Measurements from ENCODE around the gene CADM1. TPM values are rescaled to one million over a fixed set of nuclear protein-coding genes. Genes with fewer than 3 reads are reported as not detected.

Gene CADM1
- total RNA-seq, 1 donor from 2014 or later, result 150 TPM

GRCh38 chr11:115284773-115285172 lies 219.4 kb downstream of the CADM1 start:
- H3K4me3 Mint-ChIP-seq, result no peak overlapping the region
- no peaks in the 10 kb centered on the region for H3K9me3 Mint-ChIP-seq
- DNase-seq (ENCODE audit: extremely low spot score, unreplicated experiment), result no peak
- no peaks in the 10 kb centered on the region for H3K27me3 Mint-ChIP-seq
- TF ChIP-seq CTCF (conservative IDR thresholded peaks at IDR 0.05), result no peak
- no peak overlapping the region for H3K27ac Mint-ChIP-seq
- peaks cover 5% of the 10 kb centered on the region for H3K36me3 Mint-ChIP-seq
- peaks cover 52% of the 10 kb centered on the region for H3K4me1 Mint-ChIP-seq (ENCODE audit: unreplicated experiment)

- DNase-seq (ENCODE audit: extremely low spot score, unreplicated experiment), result no peak
- Mint-ChIP-seq H3K4me3 (no peak overlapping the region), H3K4me1 (ENCODE audit: unreplicated experiment) (peaks cover 53% of the 10 kb centered on the region), H3K36me3 (peaks cover 12% of the 10 kb centered on the region), H3K27ac (no peak overlapping the region), H3K9me3 (peaks cover 8% of the 10 kb centered on the region), H3K27me3 (no peaks in the 10 kb centered on the region)
- TF ChIP-seq CTCF (conservative IDR thresholded peaks at IDR 0.05), result no peak
Observed at GRCh38 chr11:115282923-115283322, 221.3 kb downstream of the CADM1 start.

- Mint-ChIP-seq H3K4me3 (peak overlapping the region; percentile 23), H3K36me3 (peaks cover 9% of the 10 kb centered on the region), H3K27me3 (no peaks in the 10 kb centered on the region), H3K27ac (no peak overlapping the region), H3K4me1 (ENCODE audit: unreplicated experiment) (peaks cover 51% of the 10 kb centered on the region), H3K9me3 (peaks cover 8% of the 10 kb centered on the region)
- no peak for TF ChIP-seq CTCF (conservative IDR thresholded peaks at IDR 0.05)
- no peak for DNase-seq (ENCODE audit: extremely low spot score, unreplicated experiment)
Observed at GRCh38 chr11:115280775-115281174, 223.4 kb downstream of the CADM1 start.

- no peak for DNase-seq (ENCODE audit: extremely low spot score, unreplicated experiment)
- Mint-ChIP-seq H3K4me3 (peak overlapping the region; percentile 23), H3K9me3 (peaks cover 11% of the 10 kb centered on the region), H3K27me3 (no peaks in the 10 kb centered on the region), H3K4me1 (ENCODE audit: unreplicated experiment) (peaks cover 53% of the 10 kb centered on the region), H3K36me3 (peaks cover 11% of the 10 kb centered on the region), H3K27ac (no peak overlapping the region)
- no peak for TF ChIP-seq CTCF (conservative IDR thresholded peaks at IDR 0.05)
Observed at GRCh38 chr11:115279813-115280761, 224.1 kb downstream of the CADM1 start.

GRCh38 chr11:115276799-115277198 lies 227.4 kb downstream of the CADM1 start:
- no peak for TF ChIP-seq CTCF (conservative IDR thresholded peaks at IDR 0.05)
- no peaks in the 10 kb centered on the region for H3K27me3 Mint-ChIP-seq
- peaks cover 13% of the 10 kb centered on the region for H3K9me3 Mint-ChIP-seq
- H3K4me3 Mint-ChIP-seq, result peak overlapping the region; percentile 4
- DNase-seq (ENCODE audit: extremely low spot score, unreplicated experiment), result no peak
- peaks cover 44% of the 10 kb centered on the region for H3K4me1 Mint-ChIP-seq (ENCODE audit: unreplicated experiment)
- H3K36me3 Mint-ChIP-seq, result peaks cover 14% of the 10 kb centered on the region
- H3K27ac Mint-ChIP-seq, result no peak overlapping the region
